Stimulated activated CD4-positive, alpha-beta T cell treated with anti-CD3 and anti-CD28 coated beads, TNF-alpha, amount 100 ng/mL, for 24 hours (primary cell): ENCODE measurements around the gene CTCF.
A peak's percentile ranks its signal among the peaks of the same experiment; 100 is the strongest.

Source experiments
- DNase-seq, 3 experiments: peaks; one replicate each; pipeline ENCODE4 v3.0.0-alpha.2; 2020; ENCODE audit warnings: low read depth in 3 of 3

CTCF gene

DNA sequence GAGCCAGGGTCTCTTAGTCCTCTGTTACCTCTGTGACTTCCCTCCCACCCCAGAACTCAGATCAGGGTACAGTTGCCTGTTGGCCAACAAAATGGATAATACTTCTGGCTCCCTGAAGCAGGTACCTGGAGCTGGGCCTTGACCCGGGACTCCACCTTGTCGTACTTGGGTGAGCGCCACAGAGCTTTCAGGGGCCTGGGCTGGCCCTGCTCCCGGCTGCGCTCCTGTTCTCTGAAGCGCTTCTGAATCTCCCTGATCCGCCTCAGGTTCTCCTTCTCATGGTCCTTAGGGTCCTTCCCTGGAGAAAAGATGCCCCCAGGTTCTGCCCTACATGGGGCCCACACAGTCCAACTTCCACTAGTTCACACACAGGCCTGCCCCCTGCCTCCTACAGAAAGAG lies 102.5 kb downstream of the CTCF start:
- no peak for DNase-seq

DNA sequence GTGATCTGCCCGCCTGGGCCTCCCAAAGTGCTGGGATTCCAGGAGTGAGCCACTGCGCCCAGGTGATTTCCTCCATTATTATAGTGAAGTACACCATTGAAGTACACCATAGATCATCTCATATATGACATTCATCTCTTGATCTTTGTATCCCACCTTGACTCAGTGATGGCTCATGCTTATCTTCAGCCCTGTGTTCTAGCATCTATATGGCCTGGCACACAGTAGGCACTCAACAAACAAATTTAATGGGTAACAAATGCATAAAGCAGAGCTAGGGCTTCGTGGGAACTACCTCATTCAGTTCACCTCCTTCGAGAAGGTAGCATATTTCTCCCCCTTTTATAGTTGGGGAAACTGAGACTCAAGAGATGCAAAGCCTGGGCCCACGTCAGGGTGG lies 103.3 kb downstream of the CTCF start:
- DNase-seq = no peak

DNA sequence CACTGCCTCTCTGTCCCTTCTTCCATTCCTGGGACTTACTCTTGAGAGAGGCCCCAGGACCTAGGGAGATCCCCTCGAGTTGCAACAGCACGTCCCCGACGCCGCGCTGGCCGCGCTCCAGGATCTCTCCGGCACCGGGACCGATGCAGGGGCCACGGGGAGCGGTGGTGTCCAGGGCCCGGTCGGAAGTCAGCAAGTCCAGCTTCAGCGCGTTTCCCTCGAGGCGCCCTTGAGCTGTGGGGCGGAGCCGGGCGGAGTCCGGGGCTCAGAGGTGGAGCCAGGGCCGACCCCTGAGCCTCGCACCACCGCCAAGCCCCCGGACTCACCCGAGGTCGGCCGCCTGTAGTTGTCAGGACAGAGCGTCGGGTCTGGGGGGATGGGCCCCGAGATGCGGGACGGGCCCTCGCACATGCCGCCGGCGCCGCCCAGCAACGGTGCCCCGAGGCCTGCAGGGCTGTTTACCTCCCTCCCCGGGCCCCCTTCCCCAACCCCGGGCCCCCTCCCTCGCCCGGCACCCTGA lies 103.8 kb downstream of the CTCF start:
- no peak for DNase-seq

GRCh38 chr16:67666559-67667452 lies 104.5 kb downstream of the CTCF start, which contains the start of the genes C16orf86 and ENKD1:
Gene C16orf86 (plus strand): TSS chr16:67666814. CDS start chr16:67666971, 157 bp downstream.
Gene ENKD1 (minus strand): TSS chr16:67666750. CDS start chr16:67666442, 308 bp downstream.
- peak; percentile 53 to 77 (median 64) for DNase-seq

DNA sequence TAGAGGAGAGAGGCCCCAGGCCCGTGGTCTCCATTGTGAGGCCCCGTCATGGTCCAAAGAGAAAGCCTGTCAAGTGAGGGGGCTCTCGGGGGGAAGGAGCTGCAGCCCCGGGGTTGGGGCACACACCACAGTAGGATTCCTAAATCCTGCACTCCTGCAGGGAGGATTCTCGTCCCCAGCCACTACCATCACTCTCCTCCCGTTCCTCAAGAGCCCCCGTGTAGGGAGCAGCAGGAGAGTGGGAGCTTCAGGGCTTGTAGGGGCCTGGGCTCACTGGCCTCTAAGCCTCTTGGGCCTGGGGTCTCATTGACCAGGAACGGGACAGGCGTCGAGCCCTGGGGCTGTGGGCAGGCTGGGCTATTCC lies 105.1 kb downstream of the CTCF start:
- no peak for DNase-seq

DNA sequence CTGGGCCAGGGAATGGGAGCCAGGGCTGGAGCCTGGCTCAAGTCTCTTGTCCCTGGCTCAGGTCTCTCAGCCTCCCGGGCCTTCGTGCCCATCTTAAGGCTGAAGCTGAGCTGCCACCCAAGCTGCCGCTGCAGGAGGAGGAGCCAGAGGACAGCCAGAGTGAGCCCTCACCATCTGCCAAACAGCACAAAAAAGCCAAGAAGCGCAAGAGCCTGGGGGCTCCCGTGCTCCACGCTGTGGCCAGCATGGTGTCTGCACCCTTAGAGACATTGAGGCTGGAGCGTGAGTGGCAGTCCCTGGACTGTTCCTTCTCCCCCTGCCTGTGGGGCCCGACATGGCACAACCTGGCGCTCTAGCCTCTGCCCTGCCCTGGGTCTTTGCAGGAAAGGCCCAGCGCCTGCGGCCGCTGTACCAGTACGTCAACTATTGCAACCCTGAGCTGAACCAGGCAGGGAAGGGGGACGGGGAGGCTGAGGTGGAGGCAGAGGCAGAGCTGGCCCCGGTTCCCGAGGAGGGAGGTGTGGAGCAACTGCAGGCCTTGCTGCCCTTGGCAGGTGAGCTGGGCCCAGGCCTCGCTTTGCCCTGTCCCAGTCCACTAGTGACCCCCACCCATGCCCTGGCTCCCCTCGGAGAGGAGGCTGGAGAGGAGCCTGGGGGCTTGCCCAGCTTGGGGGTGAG lies 105.6 kb downstream of the CTCF start:
- DNase-seq = peak; percentile 62 to 81 (median 63)

GRCh38 chr16:67668495-67669157 lies 106.3 kb downstream of the CTCF start:
- no peak for DNase-seq

DNA sequence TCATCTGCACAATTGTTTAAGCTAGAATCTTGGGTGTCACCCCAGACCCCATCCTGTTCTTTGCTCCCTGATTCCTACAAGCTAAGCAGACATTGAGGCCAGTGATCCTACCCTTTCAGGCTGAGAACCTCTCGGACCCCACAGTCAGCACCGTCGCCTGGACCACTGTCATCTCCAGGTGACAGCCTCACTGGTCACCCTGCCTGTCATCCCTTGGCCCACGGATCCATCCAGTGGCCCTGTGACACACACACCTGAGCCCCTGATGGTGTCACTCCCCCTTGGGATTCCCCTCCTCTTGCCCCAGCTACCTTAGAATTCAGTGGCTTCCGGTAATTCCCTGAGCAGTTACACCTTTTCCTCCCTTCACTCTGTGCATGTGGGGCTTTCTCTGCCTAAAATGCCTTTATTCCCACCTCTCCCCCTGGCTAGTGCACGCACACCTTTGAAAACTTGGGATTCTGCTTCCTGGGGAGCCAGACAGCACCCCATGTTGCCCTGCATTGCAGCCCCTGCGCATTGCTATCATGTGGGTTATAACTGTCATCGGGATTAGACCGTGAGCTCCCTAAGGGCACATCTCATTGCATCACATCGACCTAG lies 107.3 kb downstream of the CTCF start:
- no peak for DNase-seq

GRCh38 chr16:67672306-67672705 lies 110.0 kb downstream of the CTCF start:
- DNase-seq = no peak

GRCh38 chr16:67672739-67673662 lies 110.7 kb downstream of the CTCF start:
- DNase-seq = peak in 1 of 3 experiments; percentile 45

DNA sequence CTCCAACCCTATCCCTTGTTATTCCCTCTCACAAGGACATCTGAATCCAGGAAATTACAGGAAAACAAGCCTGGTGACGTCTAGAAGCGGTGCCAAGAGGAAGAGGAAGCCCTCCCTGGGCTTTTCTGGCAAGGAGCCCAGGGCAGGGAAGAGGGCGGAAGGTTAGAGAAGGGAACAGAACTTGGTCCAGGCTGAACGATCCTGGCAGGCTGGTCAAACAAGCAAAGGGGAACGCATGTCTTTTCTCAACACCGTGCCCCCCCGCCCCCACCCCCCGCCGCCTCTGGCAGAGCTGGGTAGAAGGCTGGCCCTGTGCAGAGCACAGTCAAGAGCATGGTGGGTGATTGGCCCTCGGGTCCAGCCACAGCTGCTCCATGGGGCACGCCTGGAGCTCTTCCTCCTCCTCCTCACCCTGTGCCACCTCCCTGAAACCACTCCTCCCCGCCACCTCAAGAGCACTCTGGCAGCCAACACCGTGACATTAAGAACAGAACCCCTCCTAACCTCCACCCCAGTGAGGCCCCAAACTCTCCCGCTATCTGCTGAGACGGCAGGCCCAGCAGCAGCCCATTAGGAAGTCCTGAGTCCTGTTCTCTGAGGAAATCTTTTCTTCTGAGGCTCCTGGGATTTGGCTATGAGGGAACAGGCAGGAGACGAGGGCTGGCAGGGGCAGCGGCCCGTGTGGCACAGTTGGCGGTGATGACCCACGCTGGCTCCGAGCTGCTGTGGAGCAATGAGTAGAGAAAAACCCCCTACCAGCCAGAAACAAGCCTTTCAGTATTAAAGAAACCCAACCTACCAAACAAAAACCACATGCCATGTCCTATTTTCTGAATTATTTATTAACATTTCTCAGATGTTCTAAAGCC lies 111.6 kb downstream of the CTCF start:
- no peak for DNase-seq

DNA sequence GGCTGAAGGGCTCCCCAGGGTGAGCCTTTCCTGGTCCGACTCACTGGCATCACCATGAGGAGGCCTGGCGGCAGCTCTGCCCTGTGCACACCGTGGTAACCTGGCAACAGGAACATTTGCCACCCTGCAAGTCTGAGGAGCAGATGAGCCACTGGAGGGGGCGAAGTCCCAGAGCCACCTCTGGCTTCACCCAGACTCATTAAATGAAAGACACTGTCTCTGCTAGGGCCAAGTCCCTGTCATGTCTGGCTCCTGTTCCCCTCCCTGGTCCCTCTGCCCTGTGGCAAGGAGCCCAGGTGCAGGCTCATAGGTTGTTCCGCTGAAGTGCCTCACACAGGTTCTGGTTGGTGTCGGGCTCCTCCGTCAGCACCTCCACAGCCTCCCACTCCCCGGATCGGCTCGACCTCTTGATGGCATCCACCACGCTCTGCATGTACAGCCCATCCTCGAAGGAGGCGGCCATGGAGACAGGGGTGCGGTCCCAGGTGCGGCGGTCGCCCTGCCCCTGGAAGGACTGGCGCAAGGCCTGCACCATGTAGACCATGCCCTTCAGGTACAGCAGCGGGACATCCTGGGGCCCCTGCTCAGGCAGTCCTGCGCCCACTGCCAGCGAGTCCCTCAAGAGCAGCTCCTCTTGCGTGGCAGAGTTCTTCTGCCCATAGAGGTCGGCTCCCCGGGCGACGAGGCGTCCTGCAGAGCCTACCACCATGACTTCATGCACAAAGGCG lies 112.7 kb downstream of the CTCF start:
- no peak for DNase-seq

DNA sequence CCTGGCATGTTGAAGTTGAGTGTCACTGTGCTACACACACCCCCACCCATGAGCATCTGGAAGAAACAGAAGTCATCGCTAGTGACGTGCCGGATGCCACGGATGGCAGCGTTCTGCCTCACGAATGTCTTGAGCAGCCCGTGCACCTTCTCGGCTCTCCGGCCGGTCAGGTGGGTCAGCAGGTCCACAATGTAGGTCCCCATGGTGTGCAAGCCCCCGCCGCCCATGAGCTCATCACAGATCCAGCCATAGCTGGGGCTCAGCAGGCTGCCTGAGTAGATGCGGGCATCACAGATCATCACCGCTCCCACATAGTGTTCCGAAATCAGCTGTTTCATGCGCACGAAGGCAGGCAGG lies 113.2 kb downstream of the CTCF start:
- DNase-seq = no peak

GRCh38 chr16:67675999-67676398 lies 113.7 kb downstream of the CTCF start:
- DNase-seq = no peak

DNA sequence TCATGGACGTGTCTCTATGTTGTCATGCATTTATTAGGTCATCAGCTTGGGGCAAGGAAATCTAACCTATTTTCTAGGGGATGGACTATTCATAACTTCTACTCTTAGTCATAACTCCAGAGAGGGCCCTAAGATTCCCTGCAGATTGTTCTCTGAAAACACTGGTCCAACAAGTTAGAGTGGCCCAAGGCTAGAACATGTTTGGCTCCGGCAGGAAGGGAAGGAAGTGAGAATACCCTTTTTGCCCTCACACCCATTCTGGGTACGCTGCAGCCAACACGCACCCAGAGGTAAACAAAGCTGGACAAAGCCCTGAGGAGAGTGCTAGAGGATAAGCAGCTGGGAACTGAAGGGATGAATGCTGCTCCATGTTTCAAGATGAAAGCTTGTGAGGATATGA lies 114.2 kb downstream of the CTCF start:
- no peak for DNase-seq

DNA sequence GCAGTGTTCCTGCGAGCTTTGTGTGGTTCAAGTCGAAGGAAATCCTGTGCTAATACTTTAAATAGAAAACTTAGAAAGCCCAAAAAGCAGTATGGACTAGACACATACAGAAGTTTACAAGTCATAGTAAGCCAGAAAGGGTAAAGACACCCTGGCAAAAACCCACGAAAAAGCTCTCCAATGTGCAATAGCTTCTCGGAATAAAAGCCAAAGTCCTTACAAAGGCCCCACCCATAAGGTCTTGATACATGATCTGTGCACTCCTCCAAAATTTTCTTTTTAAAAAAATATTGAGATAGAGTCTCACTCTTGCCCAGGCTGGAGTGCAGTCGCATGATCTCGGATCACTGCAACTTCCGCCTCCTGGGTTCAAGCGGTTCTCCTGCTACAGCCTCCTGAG lies 114.6 kb downstream of the CTCF start:
- DNase-seq = no peak

DNA sequence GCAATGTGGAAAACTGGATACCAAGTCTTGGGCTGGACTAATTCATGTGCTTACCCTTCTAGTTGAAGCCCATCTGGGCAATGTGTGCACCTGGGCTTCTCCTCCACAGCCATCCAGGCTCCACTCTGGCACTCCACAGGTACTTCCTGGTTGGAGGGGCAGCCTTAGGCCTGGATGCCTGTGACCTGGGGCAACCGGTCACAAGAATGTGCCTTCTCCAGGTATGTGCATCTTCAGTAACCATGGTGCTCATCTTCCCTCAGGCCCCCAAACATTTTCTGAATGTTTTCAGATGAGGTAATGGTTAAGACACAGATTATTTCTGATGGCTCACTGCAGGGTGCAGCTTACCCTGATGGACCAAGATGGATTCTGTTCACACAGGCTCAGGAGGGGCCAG lies 115.4 kb downstream of the CTCF start:
- no peak for DNase-seq

DNA sequence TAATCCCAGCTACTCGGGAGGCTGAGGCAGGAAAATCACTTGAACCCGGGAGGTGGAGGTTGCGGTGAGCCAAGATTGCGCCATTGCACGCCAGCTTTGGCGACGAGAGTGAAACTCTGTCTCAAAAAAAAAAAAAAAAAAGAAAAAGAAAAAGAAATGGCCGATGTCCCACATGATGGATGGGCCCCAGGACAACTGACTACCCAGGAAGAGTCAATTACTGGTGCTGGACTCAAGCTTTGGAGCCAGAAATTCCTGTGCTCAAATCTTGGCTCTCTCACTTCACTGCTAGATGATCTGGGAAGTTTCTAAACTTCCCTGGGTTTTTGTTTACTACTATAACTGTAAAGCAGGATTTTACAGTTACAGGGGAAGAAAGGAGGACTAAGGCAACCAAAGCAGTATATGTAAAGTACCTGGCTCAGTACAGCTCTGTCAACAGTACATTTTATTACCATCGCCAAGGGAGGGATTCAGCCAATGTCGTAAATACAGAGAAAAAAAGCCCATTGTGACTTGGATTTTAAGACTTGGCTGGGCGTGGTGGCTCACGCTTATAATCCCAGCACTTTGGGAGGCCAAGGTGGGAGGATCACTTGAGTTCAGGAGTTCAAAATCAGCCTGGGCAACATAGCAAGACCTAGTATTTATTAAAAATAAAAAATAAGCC lies 116.2 kb downstream of the CTCF start:
- DNase-seq = no peak
